Upper lobe of left lung (tissue), 4 donors: ENCODE measurements around the gene WDR53.

Experiments used
- EP300 ChIP-seq, 4 donors: sonication (generic); formaldehyde crosslinking; IDR thresholded peaks; one replicate each; pipeline ENCODE4 v1.5.1; 2017; ENCODE audit warnings: antibody characterized with exemption in 4 of 4, control low read depth in 2 of 4
- POLR2A ChIP-seq, 4 donors: fragments of 450-650 bp; IDR thresholded peaks; one replicate each; pipeline ENCODE4 v1.5.1; 2016 to 2017; ENCODE audit warnings: antibody characterized with exemption in 4 of 4, mild to moderate bottlenecking in 2 of 4
- TF ChIP-seq, protein P1 (sequence below), 6 experiments: fragments of 450-650 bp in 4 of 6; fragments of 200-600 bp in 2 of 6; sonication (generic) in 2 of 6; IDR thresholded peaks; one replicate each; pipeline ENCODE4 v1.5.1; 2016 to 2019; ENCODE audit warnings: antibody characterized with exemption in 6 of 6

DNA sequence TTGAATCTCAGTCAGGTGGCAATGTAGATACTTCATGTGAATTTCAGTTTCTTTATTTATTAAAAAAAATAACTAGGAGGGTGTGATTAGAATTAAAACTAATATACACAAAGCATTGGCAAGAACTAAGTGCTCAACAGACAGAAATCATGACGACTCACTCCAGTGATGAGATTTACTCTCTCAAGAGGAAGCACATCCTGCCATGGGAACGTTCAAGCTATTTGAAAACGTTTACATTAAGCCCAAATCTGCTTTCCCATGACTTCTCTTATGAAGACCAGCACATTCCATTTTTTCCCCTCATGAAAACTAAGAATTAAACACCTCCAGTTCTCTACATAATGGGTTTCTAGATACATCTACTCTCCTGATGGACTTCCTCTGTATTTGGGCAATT, 8.5 kb downstream of the WDR53 start:
- TF ChIP-seq POLR2A (IDR thresholded peaks at IDR 0.05) (no peak), EP300 (IDR thresholded peaks at IDR 0.05) (no peak)
- TF ChIP-seq, protein P1, sequence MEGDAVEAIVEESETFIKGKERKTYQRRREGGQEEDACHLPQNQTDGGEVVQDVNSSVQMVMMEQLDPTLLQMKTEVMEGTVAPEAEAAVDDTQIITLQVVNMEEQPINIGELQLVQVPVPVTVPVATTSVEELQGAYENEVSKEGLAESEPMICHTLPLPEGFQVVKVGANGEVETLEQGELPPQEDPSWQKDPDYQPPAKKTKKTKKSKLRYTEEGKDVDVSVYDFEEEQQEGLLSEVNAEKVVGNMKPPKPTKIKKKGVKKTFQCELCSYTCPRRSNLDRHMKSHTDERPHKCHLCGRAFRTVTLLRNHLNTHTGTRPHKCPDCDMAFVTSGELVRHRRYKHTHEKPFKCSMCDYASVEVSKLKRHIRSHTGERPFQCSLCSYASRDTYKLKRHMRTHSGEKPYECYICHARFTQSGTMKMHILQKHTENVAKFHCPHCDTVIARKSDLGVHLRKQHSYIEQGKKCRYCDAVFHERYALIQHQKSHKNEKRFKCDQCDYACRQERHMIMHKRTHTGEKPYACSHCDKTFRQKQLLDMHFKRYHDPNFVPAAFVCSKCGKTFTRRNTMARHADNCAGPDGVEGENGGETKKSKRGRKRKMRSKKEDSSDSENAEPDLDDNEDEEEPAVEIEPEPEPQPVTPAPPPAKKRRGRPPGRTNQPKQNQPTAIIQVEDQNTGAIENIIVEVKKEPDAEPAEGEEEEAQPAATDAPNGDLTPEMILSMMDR (IDR thresholded peaks at IDR 0.05): no peak
